H9 (cell line): ENCODE measurements around the gene IGSF9. TPM values are rescaled to one million over a fixed set of nuclear protein-coding genes. Genes with fewer than 3 reads are reported as not detected.
A peak's percentile ranks its signal among the peaks of the same experiment; 100 is the strongest.

Source experiments
- DNase-seq: peaks from one replicate; pipeline ENCODE4 v3.0.0-alpha.2; 2017
- H2AFZ ChIP-seq: one replicate; pipeline ENCODE4 v1.6.1; 2013; ENCODE audit warnings: mild to moderate bottlenecking, low read length, control low read depth, moderate library complexity
- H2AK5ac ChIP-seq: 2 replicates; pipeline ENCODE4 v1.6.1; 2013; ENCODE audit warnings: low read length, control low read depth, mixed read lengths; ENCODE audit not compliant: insufficient read length
- H2BK120ac ChIP-seq: one replicate; pipeline ENCODE4 v1.6.1; 2013; ENCODE audit warnings: low read depth, mild to moderate bottlenecking, low read length, control low read depth, inconsistent platforms; ENCODE audit not compliant: poor library complexity, severe bottlenecking
- H2BK12ac ChIP-seq: 2 replicates; pipeline ENCODE4 v1.6.1; 2013; ENCODE audit warnings: low read length, control low read depth, mixed read lengths, low read depth; ENCODE audit not compliant: insufficient read length
- H2BK15ac ChIP-seq: 2 replicates; pipeline ENCODE4 v1.6.1; 2013; ENCODE audit warnings: low read depth, low read length, control low read depth
- H2BK20ac ChIP-seq: one replicate; pipeline ENCODE4 v1.6.1; 2013; ENCODE audit warnings: low read depth, mild to moderate bottlenecking, low read length, control low read depth, inconsistent platforms; ENCODE audit not compliant: poor library complexity, severe bottlenecking
- H2BK5ac ChIP-seq: 2 replicates; pipeline ENCODE4 v1.6.1; 2013; ENCODE audit warnings: low read length, control low read depth, mixed read lengths; ENCODE audit not compliant: insufficient read length
- H3K14ac ChIP-seq: 2 replicates; pipeline ENCODE4 v1.6.1; 2013; ENCODE audit warnings: low read length, control low read depth; ENCODE audit not compliant: insufficient read depth
- H3K18ac ChIP-seq: 2 replicates; pipeline ENCODE4 v1.6.1; 2013; ENCODE audit warnings: low read depth, mild to moderate bottlenecking, mixed read lengths, low read length, control low read depth; ENCODE audit not compliant: insufficient read length
- H3K23ac ChIP-seq: 2 replicates; pipeline ENCODE4 v1.6.1; 2013; ENCODE audit warnings: low read length, control low read depth, mixed read lengths, low read depth; ENCODE audit not compliant: insufficient read length
- H3K23me2 ChIP-seq: 2 replicates; pipeline ENCODE4 v1.6.1; 2013; ENCODE audit warnings: low read depth, mild to moderate bottlenecking, mixed read lengths, low read length, control low read depth; ENCODE audit not compliant: insufficient read length, poor library complexity, severe bottlenecking
- H3K27ac ChIP-seq: 2 replicates; pipeline ENCODE4 v1.5.1; 2013; ENCODE audit warnings: low read length, control low read depth, mixed read lengths, low read depth; ENCODE audit not compliant: insufficient read length
- H3K27me3 ChIP-seq: 2 replicates; pipeline ENCODE4 v1.6.1; 2013; ENCODE audit warnings: low read length, control low read depth, inconsistent platforms; ENCODE audit not compliant: insufficient read depth
- H3K4ac ChIP-seq: 2 replicates; pipeline ENCODE4 v1.6.1; 2013; ENCODE audit warnings: low read depth, mild to moderate bottlenecking, control low read depth, inconsistent platforms, low read length, moderate library complexity
- H3K4me1 ChIP-seq: 2 replicates; pipeline ENCODE4 v1.6.1; 2013; ENCODE audit warnings: low read length, control low read depth, inconsistent platforms; ENCODE audit not compliant: insufficient read depth
- H3K4me2 ChIP-seq: 2 replicates; pipeline ENCODE4 v1.6.1; 2013; ENCODE audit warnings: low read length, control low read depth, mixed read lengths; ENCODE audit not compliant: insufficient read length, insufficient read depth
- H3K56ac ChIP-seq: 2 replicates; pipeline ENCODE4 v1.6.1; 2013; ENCODE audit warnings: low read depth, mild to moderate bottlenecking, mixed read lengths, low read length, control low read depth; ENCODE audit not compliant: insufficient read length
- H3K79me1 ChIP-seq: 2 replicates; pipeline ENCODE4 v1.6.1; 2013; ENCODE audit warnings: low read depth, mild to moderate bottlenecking, moderate library complexity, low read length, control low read depth, inconsistent platforms; ENCODE audit not compliant: insufficient read depth, poor library complexity, severe bottlenecking
- H3K79me2 ChIP-seq: 2 replicates; pipeline ENCODE4 v1.6.1; 2013; ENCODE audit warnings: low read length, control low read depth, inconsistent platforms; ENCODE audit not compliant: insufficient read depth
- H3K9ac ChIP-seq: 2 replicates; pipeline ENCODE4 v1.6.1; 2013; ENCODE audit warnings: low read length, control low read depth, mixed read lengths; ENCODE audit not compliant: insufficient read length; ENCODE audit errors: extremely low read depth
- H3K9me3 ChIP-seq: one replicate; pipeline ENCODE4 v1.6.1; 2013; ENCODE audit warnings: low read depth, low read length, inconsistent platforms; ENCODE audit not compliant: control insufficient read depth
- H3T11ph ChIP-seq: one replicate; pipeline ENCODE4 v1.6.1; 2013; ENCODE audit warnings: mild to moderate bottlenecking, low read length, control low read depth, inconsistent platforms
- H4K20me1 ChIP-seq: one replicate; pipeline ENCODE4 v1.6.1; 2013; ENCODE audit not compliant: control insufficient read depth, insufficient read length, insufficient read depth
- H4K5ac ChIP-seq: 2 replicates; pipeline ENCODE4 v1.6.1; 2013; ENCODE audit warnings: low read depth, mild to moderate bottlenecking, mixed read lengths, low read length, control low read depth; ENCODE audit not compliant: insufficient read length
- H4K8ac ChIP-seq: replicated peaks from 2 replicates; pipeline ENCODE4 v1.6.1; 2013; ENCODE audit warnings: low read length, control low read depth, mixed read lengths, low read depth; ENCODE audit not compliant: insufficient read length
- H4K91ac ChIP-seq: 2 replicates; pipeline ENCODE4 v1.6.1; 2013; ENCODE audit warnings: low read depth, mild to moderate bottlenecking, moderate library complexity, mixed read lengths, low read length, control low read depth; ENCODE audit not compliant: insufficient read length
- H3K27ac Mint-ChIP-seq, 3 experiments: 2 replicates in 2 of 3; 3 replicates in 1 of 3; pipeline ENCODE4 v1.8.0; 2020 to 2021; ENCODE audit warnings: mixed read lengths in 3 of 3, mild to moderate bottlenecking in 1 of 3, moderate library complexity in 1 of 3
- H3K27me3 Mint-ChIP-seq: 2 replicates; pipeline ENCODE4 v1.8.0; 2021; ENCODE audit warnings: low read depth, mild to moderate bottlenecking, moderate library complexity, mixed read lengths
- H3K36me3 Mint-ChIP-seq, 3 experiments: 2 replicates in 2 of 3; 3 replicates in 1 of 3; pipeline ENCODE4 v1.8.0; 2020 to 2021; ENCODE audit warnings: low read depth in 3 of 3, mixed read lengths in 3 of 3; ENCODE audit not compliant: insufficient read depth in 1 of 3
- H3K4me1 Mint-ChIP-seq, 2 experiments: 2 replicates each; pipeline ENCODE4 v1.8.0; 2020; ENCODE audit warnings: mixed read lengths in 2 of 2
- H3K4me3 Mint-ChIP-seq, 2 experiments: 2 replicates in 1 of 2; 3 replicates in 1 of 2; pipeline ENCODE4 v1.8.0; 2020 to 2021; ENCODE audit warnings: mild to moderate bottlenecking in 2 of 2, mixed read lengths in 2 of 2, moderate library complexity in 1 of 2
- H3K9me3 Mint-ChIP-seq, 2 experiments: 2 replicates in 1 of 2; 3 replicates in 1 of 2; pipeline ENCODE4 v1.8.0; 2020; ENCODE audit warnings: mild to moderate bottlenecking in 2 of 2, mixed read lengths in 2 of 2, moderate library complexity in 1 of 2
- CTCF ChIP-seq: fragments of 200-600 bp; sonication (generic); conservative IDR thresholded peaks from 3 replicates; pipeline ENCODE4 v1.8.0; 2021; ENCODE audit warnings: antibody characterized with exemption, mild to moderate bottlenecking
- WGBS: extraction: QIAGEN DNeasy Blood & Tissue Kit; methylation state at CpG from one replicate; pipeline ENCODE4 v1.1.7; 2013; ENCODE audit warnings: missing lambda C conversion rate, low lambda C conversion rate, mixed read lengths; ENCODE audit not compliant: insufficient read length; ENCODE audit errors: extremely low coverage; 5-methylcytosine and 5-hydroxymethylcytosine counted together
- total RNA-seq: library from RNA; stranded (reverse); gene quantifications from 2 replicates; pipeline ENCODE4 v1.2.1, GENCODE V29; 2021

IGSF9 gene
- total RNA-seq, 1 experiment from 2014 or later, result 11.3 TPM

- Histone ChIP-seq H3K4me2 (peak overlapping the region; percentile 27), H3K9me3 (no peaks in the 10 kb centered on the region), H3K79me2 (no peaks in the 10 kb centered on the region), H3K79me1 (no peaks in the 10 kb centered on the region), H3K18ac (peak overlapping the region; percentile 78), H2BK5ac (no peak overlapping the region), H3K56ac (no peak overlapping the region), H3K4me1 (peaks cover 32% of the 10 kb centered on the region; the same call in 1 of the 2 replicates), H2BK20ac (no peak overlapping the region), H3K27me3 (no peaks in the 10 kb centered on the region), H3K23me2 (no peaks in the 10 kb centered on the region), H3T11ph (no peak overlapping the region), H3K14ac (no peak overlapping the region; the same call in 1 of the 2 replicates), H4K91ac (no peak overlapping the region), H2AFZ (no peak overlapping the region), H4K5ac (no peak overlapping the region), H2BK12ac (no peak overlapping the region), H4K20me1 (no peaks in the 10 kb centered on the region), H3K23ac (no peak overlapping the region), H2AK5ac (no peak overlapping the region), H3K9ac (no peak overlapping the region), H4K8ac (no peak overlapping the region), H3K4ac (no peak overlapping the region; the same call in 1 of the 2 replicates), H3K27ac (no peak overlapping the region), H2BK120ac (no peak overlapping the region), H2BK15ac (no peak overlapping the region)
- peaks cover 68 to 69% of the 10 kb centered on the region in 2 experiments for H3K4me1 Mint-ChIP-seq
- peak overlapping the region; percentile 11 to 50 (median 22); a peak in 5 of 7 replicates for H3K27ac Mint-ChIP-seq
- H3K4me3 Mint-ChIP-seq, result peak overlapping the region; percentile 5 to 29; a peak in 3 of 5 replicates
- H3K27me3 Mint-ChIP-seq, result no peaks in the 10 kb centered on the region
- H3K9me3 Mint-ChIP-seq, result no peaks in the 10 kb centered on the region; a peak in 1 of 5 replicates
- peaks cover 0 to 14% (median 11%) of the 10 kb centered on the region in 3 experiments; a peak in 5 of 7 replicates for H3K36me3 Mint-ChIP-seq
- no CpG with 5 or more reads among the region's 5 CpGs for WGBS
- peak; percentile 85 for DNase-seq
- TF ChIP-seq CTCF, result no peak
Observed at GRCh38 chr1:159913451-159914192, 31.8 kb downstream of the IGSF9 start.
